Keratinocyte (primary cell): ENCODE measurements around the gene MATN4. TPM values are rescaled to one million over a fixed set of nuclear protein-coding genes. Genes with fewer than 3 reads are reported as not detected.

Source experiments
- DNase-seq: peaks from one replicate; pipeline ENCODE4 v3.0.0-alpha.2; 2011; ENCODE audit warnings: low read depth, missing footprints, low spot score
- FAIRE-seq: peaks from 2 replicates; lab custom pipeline; 2011; peaks lifted over from hg19 to GRCh38; lab: Jason Lieb, UNC
- H2AFZ ChIP-seq: 2 replicates; pipeline ENCODE4 v1.6.0; 2012; ENCODE audit warnings: low read length, control low read depth, inconsistent platforms; ENCODE audit not compliant: control insufficient read depth
- H3K27ac ChIP-seq: 2 replicates; pipeline ENCODE4 v1.5.1; 2011; ENCODE audit warnings: low read length; ENCODE audit not compliant: control insufficient read depth, insufficient read depth
- H3K27me3 ChIP-seq: 3 replicates; pipeline ENCODE4 v1.6.0; 2011; ENCODE audit warnings: low read length; ENCODE audit not compliant: control insufficient read depth, insufficient read depth; ENCODE audit errors: extremely low read depth
- H3K36me3 ChIP-seq, 2 experiments: 2 replicates in 1 of 2; 3 replicates in 1 of 2; pipeline ENCODE4 v1.5.1; 2011; ENCODE audit warnings: low read length in 2 of 2, mild to moderate bottlenecking in 1 of 2; ENCODE audit not compliant: control insufficient read depth in 2 of 2, insufficient read depth in 2 of 2; ENCODE audit errors: extremely low read depth in 1 of 2
- H3K4me1 ChIP-seq: 3 replicates; pipeline ENCODE4 v1.5.1; 2011; ENCODE audit warnings: low read length; ENCODE audit not compliant: control insufficient read depth, insufficient read depth; ENCODE audit errors: extremely low read depth
- H3K4me2 ChIP-seq: 3 replicates; pipeline ENCODE4 v1.6.0; 2011; ENCODE audit warnings: low read depth, low read length; ENCODE audit not compliant: control insufficient read depth, insufficient read depth; ENCODE audit errors: extremely low read depth
- H3K4me3 ChIP-seq, 3 experiments: fragments of 200-600 bp in 1 of 3; sonication (generic) in 1 of 3; 2 replicates in 2 of 3; 3 replicates in 1 of 3; pipeline ENCODE4 v1.5.1; 2011 to 2016; ENCODE audit warnings: low read length in 3 of 3, mild to moderate bottlenecking in 3 of 3, control low read depth in 2 of 3, inconsistent platforms in 1 of 3, low read depth in 1 of 3, mixed read lengths in 1 of 3, mixed run types in 1 of 3, moderate library complexity in 1 of 3; ENCODE audit not compliant: control insufficient read depth in 2 of 3, insufficient read depth in 2 of 3; ENCODE audit errors: extremely low read depth in 1 of 3
- H3K79me2 ChIP-seq: 2 replicates; pipeline ENCODE4 v1.6.0; 2012; ENCODE audit warnings: low read length; ENCODE audit not compliant: control insufficient read depth, insufficient read depth
- H3K9ac ChIP-seq: 3 replicates; pipeline ENCODE4 v1.6.0; 2011; ENCODE audit warnings: low read length; ENCODE audit not compliant: control insufficient read depth, insufficient read depth; ENCODE audit errors: extremely low read depth
- H3K9me1 ChIP-seq: 3 replicates; pipeline ENCODE4 v1.6.0; 2011; ENCODE audit warnings: low read length; ENCODE audit not compliant: control insufficient read depth, insufficient read depth; ENCODE audit errors: extremely low read depth
- H3K9me3 ChIP-seq: 2 replicates; pipeline ENCODE4 v1.5.1; 2012; ENCODE audit warnings: low read depth, low read length; ENCODE audit not compliant: control insufficient read depth
- H4K20me1 ChIP-seq: 3 replicates; pipeline ENCODE4 v1.6.0; 2011; ENCODE audit warnings: low read length; ENCODE audit not compliant: control insufficient read depth, insufficient read depth; ENCODE audit errors: extremely low read depth
- EZH2 ChIP-seq: IDR thresholded peaks from one replicate; pipeline ENCODE4 v1.6.1; 2012; ENCODE audit warnings: inconsistent platforms, mild to moderate bottlenecking, low read length, moderate library complexity
- dilution Hi-C: fragments of 300-500 bp; cut with MboI; formaldehyde crosslinking; loops from one replicate; pipeline ENCODE4 v1.7.0; 2020; ENCODE audit warnings: low sequenced_read_pairs; ENCODE audit not compliant: extremely low pct_ligation_motif_present
- polyA plus RNA-seq, 5 experiments: library from polyadenylated mRNA; depleted of rRNA in 3 of 5; stranded (reverse) in 3 of 5; stranded (forward) in 1 of 5; unstranded in 1 of 5; fragments of >200 nt; gene quantifications; 1 replicate in 1 of 5; 2 replicates in 3 of 5; 3 replicates in 1 of 5; pipeline versions ENCODE4 v1.2.1 to v1.2.3, GENCODE V29; 2011 to 2012; ENCODE audit warnings: missing spikeins in 2 of 5, low read depth in 1 of 5, low replicate concordance in 1 of 5
- TF ChIP-seq, protein P1 (sequence below), 3 experiments: IDR thresholded peaks in 1 of 3; conservative IDR thresholded peaks in 1 of 3; optimal IDR thresholded peaks in 1 of 3; 2 replicates in 2 of 3; 3 replicates in 1 of 3; pipeline versions ENCODE3 to v1.5.1; 2011; ENCODE audit warnings: low read length in 3 of 3, mild to moderate bottlenecking in 3 of 3, moderate library complexity in 2 of 3, control low read depth in 1 of 3, inconsistent platforms in 1 of 3; ENCODE audit not compliant: insufficient read depth in 2 of 3; ENCODE audit errors: extremely low read depth in 1 of 3

Gene MATN4
- polyA plus RNA-seq, 1 donor (not counting 4 experiments of a cell fraction or from before 2014, with no cell fraction given), result not detected

DNA sequence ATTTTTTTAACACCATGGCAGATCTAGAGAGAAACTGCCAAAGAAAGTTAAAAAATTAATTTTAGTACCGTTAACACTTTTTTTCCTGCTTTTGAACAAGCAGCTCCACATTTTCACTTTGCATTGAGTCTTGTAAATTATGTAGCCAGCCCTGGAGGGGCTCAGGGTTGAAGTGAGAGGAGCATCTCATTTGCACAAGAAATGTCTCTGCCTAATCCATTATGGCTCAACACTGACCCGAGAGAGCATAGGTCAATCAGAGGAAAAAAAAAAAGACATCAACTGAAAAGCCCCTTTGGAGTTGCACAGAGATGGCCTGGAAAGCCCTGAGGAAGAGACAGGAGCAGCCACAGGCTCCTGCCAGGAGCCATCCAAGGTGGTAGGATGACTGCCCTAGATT, 49.4 kb downstream of the MATN4 start:
- Histone ChIP-seq H3K9ac (no peak overlapping the region), H3K4me1 (peaks cover 12% of the 10 kb centered on the region), H3K9me1 (no peaks in the 10 kb centered on the region), H3K27ac (no peak overlapping the region), H3K4me2 (no peak overlapping the region), H3K4me3 (no peak overlapping the region), H4K20me1 (no peaks in the 10 kb centered on the region), H3K36me3 (no peaks in the 10 kb centered on the region), H2AFZ (no peak overlapping the region), H3K79me2 (no peaks in the 10 kb centered on the region), H3K27me3 (no peaks in the 10 kb centered on the region), H3K9me3 (no peaks in the 10 kb centered on the region)
- dilution Hi-C loops, result no loop called here
- TF ChIP-seq, protein P1, sequence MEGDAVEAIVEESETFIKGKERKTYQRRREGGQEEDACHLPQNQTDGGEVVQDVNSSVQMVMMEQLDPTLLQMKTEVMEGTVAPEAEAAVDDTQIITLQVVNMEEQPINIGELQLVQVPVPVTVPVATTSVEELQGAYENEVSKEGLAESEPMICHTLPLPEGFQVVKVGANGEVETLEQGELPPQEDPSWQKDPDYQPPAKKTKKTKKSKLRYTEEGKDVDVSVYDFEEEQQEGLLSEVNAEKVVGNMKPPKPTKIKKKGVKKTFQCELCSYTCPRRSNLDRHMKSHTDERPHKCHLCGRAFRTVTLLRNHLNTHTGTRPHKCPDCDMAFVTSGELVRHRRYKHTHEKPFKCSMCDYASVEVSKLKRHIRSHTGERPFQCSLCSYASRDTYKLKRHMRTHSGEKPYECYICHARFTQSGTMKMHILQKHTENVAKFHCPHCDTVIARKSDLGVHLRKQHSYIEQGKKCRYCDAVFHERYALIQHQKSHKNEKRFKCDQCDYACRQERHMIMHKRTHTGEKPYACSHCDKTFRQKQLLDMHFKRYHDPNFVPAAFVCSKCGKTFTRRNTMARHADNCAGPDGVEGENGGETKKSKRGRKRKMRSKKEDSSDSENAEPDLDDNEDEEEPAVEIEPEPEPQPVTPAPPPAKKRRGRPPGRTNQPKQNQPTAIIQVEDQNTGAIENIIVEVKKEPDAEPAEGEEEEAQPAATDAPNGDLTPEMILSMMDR (optimal IDR thresholded peaks at IDR 0.05 in 1 of 3, IDR thresholded peaks at IDR 0.05 in 1 of 3, conservative IDR thresholded peaks at IDR 0.05 in 1 of 3; ENCODE audit: extremely low read depth in 1 of 3, insufficient read depth in 2 of 3, low read length in 3 of 3), result no peak
- no peak for TF ChIP-seq EZH2
- FAIRE-seq (no peak), DNase-seq (no peak)

DNA sequence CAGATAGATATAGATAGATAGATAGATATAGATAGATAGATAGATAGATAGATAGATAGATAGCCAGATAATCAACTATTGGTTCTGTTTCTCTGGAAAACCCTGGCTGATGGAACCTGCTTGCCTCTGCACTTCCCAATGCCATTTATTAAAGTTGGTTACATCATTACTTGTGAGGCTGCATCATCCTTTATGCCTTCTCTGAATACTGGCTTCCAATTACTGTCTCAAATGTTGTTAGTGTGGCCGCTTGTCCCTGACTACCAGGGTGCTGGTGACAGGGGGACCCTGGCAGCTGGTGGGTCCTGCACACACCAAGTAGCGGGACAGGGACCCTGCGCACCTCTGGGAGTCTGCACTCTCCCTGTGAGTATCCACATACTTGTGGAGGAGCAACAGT, 49.8 kb downstream of the MATN4 start:
- Histone ChIP-seq H3K9me3 (no peaks in the 10 kb centered on the region), H3K4me2 (no peak overlapping the region), H3K9me1 (no peaks in the 10 kb centered on the region), H3K27me3 (no peaks in the 10 kb centered on the region), H3K79me2 (no peaks in the 10 kb centered on the region), H3K36me3 (no peaks in the 10 kb centered on the region), H3K27ac (no peak overlapping the region), H3K4me3 (no peak overlapping the region), H4K20me1 (no peaks in the 10 kb centered on the region), H3K9ac (no peak overlapping the region), H2AFZ (no peak overlapping the region), H3K4me1 (peaks cover 12% of the 10 kb centered on the region)
- no peak for TF ChIP-seq EZH2
- TF ChIP-seq, protein P1 (optimal IDR thresholded peaks at IDR 0.05 in 1 of 3, IDR thresholded peaks at IDR 0.05 in 1 of 3, conservative IDR thresholded peaks at IDR 0.05 in 1 of 3; ENCODE audit: extremely low read depth in 1 of 3, insufficient read depth in 2 of 3, low read length in 3 of 3), result no peak
- dilution Hi-C loops, result no loop called here
- FAIRE-seq (no peak), DNase-seq (no peak)
